HG03442 (cell line): ENCODE results near the gene PTPRN.

Source experiments
- ATAC-seq: cut with Tn5 transposase; IDR thresholded peaks from one replicate; pipeline ENCODE4 v1.9.1; 2021; ENCODE audit warnings: mild to moderate bottlenecking, moderate library complexity; ENCODE audit not compliant: unreplicated experiment

The PTPRN gene

GRCh38 chr2:219308142-219309101 lies 779 bp downstream of the PTPRN start:
- ATAC-seq, result no peak

GRCh38 chr2:219306047-219306446 lies 3.2 kb downstream of the PTPRN start:
- no peak for ATAC-seq

GRCh38 chr2:219304223-219304622 lies 5.0 kb downstream of the PTPRN start:
- no peak for ATAC-seq

- ATAC-seq, result no peak
Observed at GRCh38 chr2:219302412-219302968, 6.7 kb downstream of the PTPRN start.

GRCh38 chr2:219300022-219300421 lies 9.2 kb downstream of the PTPRN start:
- ATAC-seq, result no peak

GRCh38 chr2:219299372-219299760 lies 9.8 kb downstream of the PTPRN start:
- ATAC-seq, result no peak

- peak; percentile 52 for ATAC-seq
Observed at GRCh38 chr2:219298759-219299371, 10.3 kb downstream of the PTPRN start.

- no peak for ATAC-seq
Observed at GRCh38 chr2:219297766-219298456, 11.3 kb downstream of the PTPRN start.

GRCh38 chr2:219296631-219297391 lies 12.4 kb downstream of the PTPRN start:
- no peak for ATAC-seq

GRCh38 chr2:219296142-219296541 lies 13.1 kb downstream of the PTPRN start:
- no peak for ATAC-seq

GRCh38 chr2:219294356-219295351 lies 14.5 kb downstream of the PTPRN start:
- peak; percentile 82 for ATAC-seq

GRCh38 chr2:219293736-219294231 lies 15.4 kb downstream of the PTPRN start:
- ATAC-seq, result no peak

GRCh38 chr2:219292616-219293015 lies 16.6 kb downstream of the PTPRN start:
- no peak for ATAC-seq

- no peak for ATAC-seq
Observed at GRCh38 chr2:219291910-219292490, 17.2 kb downstream of the PTPRN start.

GRCh38 chr2:219291394-219291793 lies 17.8 kb downstream of the PTPRN start:
- no peak for ATAC-seq

- no peak for ATAC-seq
Observed at GRCh38 chr2:219290381-219291171, 18.6 kb downstream of the PTPRN start.

- ATAC-seq, result no peak
Observed at GRCh38 chr2:219289537-219290361, 19.5 kb downstream of the PTPRN start.
